SKM-1 treated with dmso at 0.1 percent for 144 hours (cell line): ENCODE data around the gene FAM83D.

ENCODE experiments used
- DNase-seq: peaks from one replicate; lab custom pipeline; 2025; ENCODE audit not compliant: unreplicated experiment; lab: John Stamatoyannopoulos, UW

The FAM83D gene, protein sequence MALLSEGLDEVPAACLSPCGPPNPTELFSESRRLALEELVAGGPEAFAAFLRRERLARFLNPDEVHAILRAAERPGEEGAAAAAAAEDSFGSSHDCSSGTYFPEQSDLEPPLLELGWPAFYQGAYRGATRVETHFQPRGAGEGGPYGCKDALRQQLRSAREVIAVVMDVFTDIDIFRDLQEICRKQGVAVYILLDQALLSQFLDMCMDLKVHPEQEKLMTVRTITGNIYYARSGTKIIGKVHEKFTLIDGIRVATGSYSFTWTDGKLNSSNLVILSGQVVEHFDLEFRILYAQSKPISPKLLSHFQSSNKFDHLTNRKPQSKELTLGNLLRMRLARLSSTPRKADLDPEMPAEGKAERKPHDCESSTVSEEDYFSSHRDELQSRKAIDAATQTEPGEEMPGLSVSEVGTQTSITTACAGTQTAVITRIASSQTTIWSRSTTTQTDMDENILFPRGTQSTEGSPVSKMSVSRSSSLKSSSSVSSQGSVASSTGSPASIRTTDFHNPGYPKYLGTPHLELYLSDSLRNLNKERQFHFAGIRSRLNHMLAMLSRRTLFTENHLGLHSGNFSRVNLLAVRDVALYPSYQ

DNA sequence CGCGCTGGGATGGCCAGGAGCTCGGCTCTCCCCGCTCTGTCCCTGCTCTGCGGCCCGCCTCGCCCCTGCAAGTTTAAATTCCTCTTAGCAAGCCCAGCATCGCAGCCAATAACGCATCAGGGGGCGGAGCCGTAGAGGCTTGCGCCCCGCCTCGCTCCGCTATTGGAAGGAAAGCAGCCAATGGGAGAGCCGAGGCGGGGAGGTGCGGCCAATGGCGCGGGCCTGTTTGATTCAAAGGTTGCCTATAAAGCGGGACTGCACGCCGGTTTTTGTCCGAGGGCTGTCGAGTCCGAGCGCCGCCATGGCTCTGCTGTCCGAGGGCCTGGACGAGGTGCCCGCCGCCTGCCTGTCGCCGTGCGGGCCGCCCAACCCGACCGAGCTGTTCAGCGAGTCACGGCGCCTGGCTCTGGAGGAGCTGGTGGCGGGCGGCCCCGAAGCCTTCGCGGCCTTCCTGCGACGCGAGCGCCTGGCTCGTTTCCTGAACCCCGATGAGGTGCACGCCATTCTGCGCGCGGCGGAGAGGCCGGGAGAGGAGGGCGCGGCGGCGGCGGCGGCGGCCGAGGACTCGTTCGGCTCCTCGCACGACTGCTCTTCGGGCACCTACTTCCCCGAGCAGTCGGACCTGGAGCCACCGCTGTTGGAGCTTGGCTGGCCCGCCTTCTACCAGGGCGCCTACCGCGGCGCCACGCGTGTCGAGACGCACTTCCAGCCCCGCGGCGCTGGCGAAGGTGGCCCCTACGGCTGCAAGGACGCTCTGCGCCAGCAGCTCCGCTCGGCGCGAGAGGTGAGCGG is at the start of gene FAM83D:
TSS of gene FAM83D (plus strand) at position 276 of the 792 bp plus-strand sequence. CDS start at position 302, 26 bp downstream.
- DNase-seq: peak; percentile 98

DNA sequence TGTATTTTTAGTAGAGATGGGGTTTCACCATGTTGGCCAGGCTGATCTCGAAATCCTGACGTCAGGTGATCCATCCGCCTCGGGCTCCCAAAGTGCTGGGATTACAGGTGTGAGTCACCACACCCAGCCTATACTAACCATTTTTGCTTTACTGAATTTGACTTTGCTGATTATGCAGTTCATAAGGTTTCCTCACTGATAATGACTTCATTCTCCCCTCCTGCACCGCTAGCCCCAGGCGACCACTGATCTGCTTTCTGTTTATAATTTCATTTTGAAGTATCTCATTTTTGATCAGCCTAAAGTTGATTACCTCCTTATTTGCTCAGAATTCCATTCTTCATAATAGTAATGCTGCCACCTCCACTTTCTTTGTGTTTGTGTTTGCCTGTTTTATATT is 48.7 kb upstream of the FAM83D start:
- DNase-seq: no peak

DNA sequence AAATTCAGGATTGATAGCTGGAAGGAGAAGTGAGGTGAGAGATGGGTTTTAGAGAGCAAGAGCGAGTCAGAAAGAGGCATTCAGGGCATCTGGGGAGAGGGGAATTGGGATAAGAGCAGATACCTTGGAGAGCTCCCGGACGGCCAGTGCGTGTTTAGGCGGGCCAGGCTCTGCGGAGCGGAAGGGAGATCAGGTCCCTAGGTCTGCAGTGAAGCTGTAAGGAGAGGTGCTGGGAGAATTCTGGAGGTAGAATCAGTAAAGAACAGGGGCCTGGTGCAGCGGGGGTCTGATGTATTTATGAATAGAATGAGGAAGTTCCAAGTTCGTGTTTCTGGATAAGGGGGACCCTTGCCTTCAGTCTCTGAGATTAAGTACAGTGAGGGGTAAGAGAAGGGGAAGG is 47.4 kb upstream of the FAM83D start:
- no peak for DNase-seq

DNA sequence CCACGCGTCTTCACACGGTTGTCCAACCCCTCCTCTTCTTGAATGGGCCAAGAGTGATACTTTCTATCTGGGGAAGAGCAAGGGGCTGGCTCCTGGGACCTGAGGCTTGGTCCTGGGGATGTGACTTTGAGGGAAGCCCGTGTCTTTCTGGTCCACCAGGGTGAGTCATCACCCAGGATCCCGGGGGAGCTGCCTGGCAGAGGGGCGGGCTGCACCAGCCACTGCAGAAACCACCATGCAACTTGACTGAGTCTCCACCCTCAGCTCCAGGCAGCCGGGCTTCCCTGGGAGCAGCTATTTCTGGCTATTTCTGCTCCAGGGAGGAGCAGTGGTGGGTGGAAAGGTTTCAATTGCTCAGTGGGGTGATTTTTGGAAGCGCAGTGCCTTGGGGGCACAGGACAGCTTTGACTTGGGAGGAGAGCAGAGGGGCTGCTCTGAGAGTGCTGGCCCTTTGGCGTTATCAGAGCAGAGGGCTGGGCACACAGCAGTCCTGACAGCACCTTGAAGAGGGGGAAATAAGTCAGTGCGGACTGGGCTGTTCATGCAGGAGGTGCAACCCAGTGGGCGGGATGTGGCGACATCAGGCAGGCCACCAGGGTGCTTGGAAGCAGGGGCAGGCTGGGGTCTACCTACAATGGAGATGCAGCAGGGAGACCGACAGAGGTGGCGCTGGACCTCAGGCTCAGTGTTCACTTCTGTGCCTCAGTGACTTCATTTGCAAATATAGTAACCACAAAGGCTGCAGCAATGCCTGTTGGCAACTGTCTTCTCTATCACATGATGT is 45.1 kb upstream of the FAM83D start:
- no peak for DNase-seq

DNA sequence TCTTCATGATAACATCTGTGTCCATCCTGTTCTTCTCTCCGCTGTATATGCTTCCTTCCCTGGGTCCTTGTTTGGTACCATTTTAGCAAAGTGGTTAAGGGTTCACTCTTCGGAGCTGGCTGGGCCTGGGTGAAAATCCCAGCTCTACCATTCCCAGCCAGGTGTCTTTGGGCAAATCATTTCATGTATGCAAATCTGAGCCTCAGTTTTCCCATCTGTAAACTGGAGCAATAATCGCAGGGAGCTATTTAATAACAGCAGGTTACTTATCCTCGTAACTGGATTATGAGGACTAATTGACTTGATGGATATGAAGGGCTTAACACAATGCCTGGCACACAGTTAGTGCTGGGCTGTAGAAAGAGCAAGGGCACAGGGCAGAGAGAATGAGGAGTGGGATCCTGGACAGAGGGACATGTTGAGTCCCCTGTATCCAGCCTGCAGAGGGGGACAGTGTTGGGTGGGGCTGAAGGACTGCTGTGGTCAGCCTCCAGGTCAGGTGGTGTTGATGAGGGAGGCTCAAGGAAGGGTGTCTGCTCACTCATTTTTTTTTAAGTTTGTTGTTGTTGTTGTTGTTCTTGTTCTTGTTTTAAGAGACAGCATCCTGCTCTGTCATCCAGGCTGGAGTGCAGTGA is 44.3 kb upstream of the FAM83D start:
- DNase-seq: no peak

DNA sequence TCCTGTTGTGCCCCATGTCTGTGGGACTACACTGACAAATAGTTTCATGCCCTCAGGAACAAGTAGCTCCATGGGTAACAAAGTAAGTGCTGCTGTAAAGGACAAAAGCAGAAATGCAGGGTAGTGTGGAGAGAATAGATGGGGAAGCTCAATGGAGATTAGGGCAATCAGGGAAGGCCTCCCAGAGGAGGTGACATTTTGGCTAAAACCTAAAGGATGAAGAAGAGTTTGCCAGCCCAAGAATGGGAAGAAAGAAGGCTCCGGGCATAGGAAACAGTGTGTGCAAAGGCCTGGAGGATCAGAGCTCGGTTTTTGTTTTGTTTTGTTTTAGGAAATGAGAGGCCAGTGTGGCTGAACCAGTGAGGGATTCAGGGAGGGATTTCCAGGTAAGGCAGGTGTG is 43.6 kb upstream of the FAM83D start:
- DNase-seq: no peak

DNA sequence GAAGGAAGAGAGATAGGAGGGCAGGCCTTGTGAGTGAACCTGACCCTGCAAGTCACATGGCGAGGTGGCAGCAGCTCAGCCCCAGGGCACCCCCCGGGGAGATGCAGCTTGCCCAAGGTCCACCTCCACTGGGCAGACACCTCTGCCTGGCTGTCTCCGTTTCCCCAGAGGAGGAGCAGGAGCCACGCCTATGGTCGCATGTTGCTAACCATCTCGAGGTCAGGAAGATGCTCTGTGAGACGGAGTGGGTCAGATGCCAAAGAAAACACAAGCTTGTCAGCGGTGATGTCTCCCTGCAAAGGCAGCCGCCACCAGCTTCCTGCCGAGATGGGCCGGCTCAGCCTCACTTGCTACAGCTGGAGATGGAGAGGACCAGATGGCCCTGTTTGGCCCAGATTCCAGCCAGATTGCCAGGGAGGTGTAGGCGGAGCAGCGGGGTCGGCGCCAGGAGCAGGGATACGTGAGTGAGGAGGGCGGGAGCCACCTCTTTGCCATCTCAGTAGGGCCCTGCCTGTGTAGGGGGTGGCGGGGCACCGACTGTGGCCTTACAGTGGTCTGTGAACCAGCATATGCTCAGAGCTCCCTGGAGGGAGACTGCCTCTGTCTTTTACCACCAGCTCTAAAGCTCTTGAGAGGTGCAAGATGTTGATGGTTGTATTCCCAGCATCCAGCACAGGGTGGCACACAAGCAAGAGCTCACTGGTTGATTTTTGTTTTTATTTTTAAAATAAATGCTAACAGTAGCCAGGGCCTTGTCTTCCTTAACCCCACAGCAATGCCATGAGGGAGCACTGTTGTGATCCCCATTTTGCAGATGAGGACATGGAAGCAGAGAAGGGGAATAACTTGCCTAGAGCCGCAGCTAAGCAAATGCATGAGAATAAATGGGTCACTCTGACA is 42.9 kb upstream of the FAM83D start:
- DNase-seq: no peak

DNA sequence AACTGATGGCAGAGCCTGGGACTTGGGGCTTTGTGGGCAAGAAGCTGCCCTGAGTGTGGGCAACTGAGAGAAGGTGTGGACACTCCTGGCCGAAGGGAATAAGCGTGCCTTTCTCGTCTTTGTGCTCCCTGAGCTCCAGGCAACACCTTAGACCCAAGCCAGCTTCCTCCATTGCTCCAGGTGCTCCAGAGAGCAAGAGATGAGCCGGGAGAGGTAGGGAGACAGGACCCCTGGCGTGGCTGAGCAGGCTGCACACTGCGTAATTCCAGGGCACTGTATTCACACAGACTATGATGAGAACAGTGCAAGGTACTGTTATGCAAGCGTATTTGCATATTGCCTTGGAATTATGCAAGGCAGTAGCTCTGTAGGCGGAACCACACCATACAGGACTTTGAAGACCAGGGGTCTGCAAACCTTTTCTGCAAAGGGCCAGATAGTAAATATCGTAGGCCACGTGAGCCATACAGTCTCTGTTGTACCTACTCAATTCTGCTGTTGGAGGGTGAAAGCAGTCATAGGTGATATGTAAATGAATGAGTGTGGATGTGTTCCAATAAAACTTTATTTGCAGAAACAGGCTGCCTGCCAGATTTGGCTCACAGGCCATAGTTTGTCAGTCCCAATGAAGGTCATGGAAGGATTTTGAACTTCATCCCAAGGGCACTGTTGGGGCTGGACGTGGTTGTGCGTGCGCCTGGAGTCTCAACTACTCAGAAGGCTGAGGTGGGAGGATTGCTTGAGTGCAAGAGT is 42.1 kb upstream of the FAM83D start:
- DNase-seq: peak; percentile 5

DNA sequence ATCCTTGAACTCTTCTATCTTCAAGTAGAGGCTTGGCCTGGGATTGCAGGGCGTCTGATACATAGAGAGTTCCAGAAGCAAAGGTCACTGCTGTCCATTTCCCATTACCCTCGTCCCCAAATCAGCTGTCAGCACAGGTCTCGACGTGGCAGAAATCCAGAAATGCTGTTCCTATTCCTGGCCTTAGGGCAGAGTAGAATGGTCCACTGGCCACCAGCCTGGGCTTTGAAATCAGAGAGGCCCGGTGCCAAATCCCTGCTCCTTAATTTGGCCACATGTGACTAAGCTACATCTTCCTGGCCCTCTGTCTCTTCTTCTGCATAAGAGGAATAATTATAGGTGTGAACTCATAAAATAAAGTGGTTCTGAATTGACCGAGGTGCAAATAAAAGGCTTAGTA is 40.9 kb upstream of the FAM83D start:
- DNase-seq: no peak

DNA sequence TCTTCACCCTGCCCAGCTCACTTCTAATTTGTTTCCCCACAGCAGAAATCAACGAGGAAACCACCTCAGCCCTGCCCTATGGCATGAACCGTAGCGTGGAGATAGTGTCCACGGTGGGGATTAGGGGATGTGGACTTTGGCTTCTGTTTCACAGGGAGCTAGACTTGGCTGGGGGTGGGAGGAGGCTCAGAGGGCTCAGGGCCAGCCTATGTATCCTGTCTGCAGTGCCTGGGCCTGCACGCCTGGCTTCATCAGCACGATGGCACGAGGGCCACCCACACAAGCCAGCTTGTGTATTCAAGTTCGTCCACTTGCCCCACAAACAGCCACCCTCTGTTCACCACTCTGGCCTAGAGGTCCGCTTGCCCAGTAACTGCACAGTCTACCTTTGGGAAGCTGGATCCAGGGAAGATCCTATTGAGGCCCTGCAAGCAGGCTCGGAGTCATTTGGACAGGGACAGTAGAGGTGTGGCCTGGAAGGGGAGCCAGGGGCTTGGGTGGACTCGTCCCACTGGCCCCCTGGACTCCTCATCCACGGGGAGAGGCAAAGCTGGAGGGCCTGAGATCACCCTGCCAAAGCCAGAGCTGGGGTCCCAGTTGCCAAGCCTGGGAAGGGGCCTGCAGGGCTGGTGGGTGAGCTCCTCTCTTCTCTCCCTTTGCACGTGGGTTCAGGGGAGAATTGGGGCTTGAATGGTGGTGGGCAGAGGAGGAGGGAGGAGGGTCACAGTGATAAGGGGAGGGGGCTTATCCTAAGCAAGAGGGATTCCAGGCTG is 38.0 kb upstream of the FAM83D start:
- DNase-seq: no peak

DNA sequence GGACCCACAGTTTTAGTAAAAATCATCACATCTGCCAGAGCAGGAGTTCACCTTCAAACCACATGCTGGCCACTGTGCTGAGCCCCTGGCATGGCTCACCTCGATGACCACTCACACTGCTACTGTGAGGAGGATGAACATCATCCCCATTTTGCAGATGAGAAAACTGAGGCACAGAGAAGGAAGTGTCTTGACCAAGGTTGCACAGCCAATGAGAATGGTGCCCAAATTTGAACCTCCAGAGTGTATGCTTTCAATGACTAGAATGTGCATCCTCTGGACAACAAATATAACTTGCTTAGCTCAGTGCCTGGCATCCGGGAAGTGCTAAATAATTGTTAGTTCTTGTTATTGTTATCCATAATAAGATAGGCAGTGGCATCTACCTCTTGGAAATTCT is 37.2 kb upstream of the FAM83D start:
- DNase-seq: no peak

DNA sequence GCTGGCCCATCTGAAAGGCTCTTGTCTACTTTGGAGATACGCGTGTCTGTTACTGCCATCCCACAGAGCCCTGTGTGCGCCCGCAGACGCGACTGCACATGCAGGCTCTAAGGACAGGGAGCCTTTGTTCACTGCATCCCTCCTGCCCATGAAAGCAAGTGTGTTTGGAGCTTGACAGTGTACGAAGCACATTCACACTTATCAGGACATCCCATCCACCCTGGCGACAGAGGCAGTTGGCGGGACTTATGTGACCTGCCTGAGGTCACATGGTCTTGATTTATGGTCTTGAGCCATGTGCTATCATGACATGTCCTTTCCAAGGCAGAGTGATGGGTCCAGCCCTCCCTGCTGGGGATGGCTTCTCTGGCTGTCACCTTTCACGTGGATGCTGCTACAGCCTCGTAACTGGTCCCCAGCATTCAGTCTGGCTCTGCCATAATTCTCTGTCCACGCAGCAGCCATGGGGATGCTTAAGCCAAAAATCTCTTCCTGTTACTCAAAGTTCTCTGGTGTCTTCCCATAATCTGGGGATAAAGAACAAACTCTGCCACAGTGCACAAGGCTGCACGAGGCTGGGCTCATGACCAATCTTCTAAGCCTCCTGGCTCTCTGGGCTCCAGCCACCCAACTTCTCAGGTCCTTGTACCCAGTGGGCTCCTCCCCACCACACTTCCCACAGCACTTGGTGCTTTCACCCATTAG is 36.3 kb upstream of the FAM83D start:
- DNase-seq: no peak

DNA sequence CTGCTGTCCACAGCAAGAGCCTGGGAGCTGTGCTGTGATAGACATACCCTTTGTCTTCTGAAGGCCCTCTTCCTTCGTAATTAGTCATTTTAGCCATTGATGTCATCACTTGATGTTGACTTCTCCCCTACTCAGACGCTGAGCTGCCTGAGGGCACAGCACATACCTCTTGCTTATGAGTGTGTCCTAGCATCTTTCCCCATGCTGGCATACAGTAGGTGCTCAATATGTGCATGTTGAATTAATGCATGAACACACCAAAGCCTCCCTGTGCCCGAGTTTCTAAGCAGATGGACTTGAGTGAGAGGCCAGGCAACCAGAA is 35.8 kb upstream of the FAM83D start:
- DNase-seq: no peak

DNA sequence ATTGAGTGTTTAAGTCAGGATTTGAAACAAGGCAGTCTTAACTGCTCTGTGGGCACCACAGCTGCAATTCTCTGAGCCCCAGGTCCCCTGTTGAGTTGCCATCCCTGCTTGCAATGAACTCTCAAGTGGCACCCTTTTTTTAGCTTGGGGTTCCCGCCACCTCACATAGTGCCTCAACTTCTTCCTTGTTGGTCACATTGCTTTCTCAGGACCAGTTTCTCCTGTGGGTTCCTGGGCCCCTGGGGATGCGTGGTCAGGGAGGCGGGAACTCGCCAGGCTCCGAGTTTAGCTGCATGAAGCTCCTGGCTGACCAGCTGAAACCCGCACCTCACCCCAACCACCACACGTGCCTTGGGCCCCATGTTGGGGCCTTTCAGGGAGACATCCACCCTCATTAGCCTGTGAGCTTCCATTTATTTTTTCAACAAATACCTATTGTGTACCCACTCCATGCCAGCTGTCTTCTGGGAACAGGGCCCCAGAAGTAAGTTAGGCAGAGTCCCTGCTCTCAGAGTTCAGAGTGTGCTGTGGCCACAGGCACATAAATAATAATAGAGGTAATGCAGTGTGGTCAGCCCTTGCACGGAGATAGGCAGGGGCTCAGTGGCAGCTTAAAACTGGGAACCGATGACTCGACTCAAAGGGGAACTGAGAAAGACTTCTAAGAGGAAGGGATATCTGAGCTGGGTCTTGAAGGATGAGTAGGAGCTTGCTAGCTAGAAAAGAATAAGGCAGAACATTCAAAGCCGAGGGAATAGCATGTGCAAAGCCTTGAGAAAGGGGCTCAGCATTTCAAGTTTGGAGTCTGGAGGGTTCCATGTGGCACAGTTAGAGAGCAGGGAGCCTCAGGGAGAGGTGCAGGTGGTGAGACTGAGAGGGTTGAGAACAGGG is 33.9 kb upstream of the FAM83D start:
- DNase-seq: peak; percentile 79

DNA sequence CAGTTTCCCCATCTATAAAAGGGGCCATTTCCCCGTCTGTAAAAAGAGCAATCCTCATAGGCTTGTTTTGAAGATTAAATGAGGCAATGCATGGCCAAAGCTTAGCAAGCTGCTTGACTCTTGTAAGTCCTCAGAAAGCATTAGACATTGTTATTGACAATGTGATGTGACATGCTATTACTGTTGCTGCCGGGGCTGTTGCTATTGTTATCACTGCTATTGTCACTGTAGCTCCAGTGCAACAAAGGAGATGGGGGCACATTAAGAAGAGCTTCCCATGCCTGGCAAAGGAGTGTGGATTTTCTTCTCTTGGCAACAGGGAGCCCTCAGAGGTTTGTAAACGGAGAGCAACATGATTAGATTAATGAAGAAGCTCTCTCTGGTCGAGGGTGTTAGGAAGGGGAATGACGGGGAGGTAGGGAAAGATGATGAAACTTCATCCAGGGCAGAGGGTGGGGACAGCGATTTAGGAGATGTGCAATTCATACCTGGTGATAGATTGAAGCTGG is 33.1 kb upstream of the FAM83D start:
- no peak for DNase-seq

DNA sequence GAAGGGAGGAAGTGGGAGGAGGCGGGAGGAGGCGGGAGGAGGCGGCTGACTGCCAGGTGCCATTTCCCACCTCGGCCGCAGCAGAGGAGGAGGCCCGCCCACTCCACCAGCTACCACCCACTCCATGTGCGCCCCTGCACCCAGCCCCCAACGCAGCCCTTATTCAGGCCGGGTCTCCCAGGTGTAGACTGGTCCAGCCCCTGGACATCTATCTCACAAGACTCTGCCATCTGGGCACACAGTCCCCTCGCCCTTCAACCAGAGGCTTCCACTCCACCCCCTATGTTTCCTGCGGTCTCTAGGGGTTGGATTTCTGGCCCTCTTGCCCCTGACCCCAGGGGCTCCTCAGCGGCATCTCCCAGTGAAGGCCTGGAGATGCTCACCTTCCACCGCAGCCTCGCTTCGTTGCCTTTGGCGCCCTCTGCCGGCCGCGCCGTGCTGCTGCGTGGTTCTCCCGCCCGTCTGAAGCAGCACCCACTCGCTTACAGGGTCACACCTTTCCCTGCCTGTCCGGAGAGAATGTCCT is 32.6 kb upstream of the FAM83D start:
- peak; percentile 55 for DNase-seq
